ENCODE data around the gene PHACTR1. TPM values are rescaled to one million over a fixed set of nuclear protein-coding genes. Genes with fewer than 3 reads are reported as not detected.

Gene PHACTR1
- total and polyA plus RNA-seq, 8 donors = 1.4 to 12.4 (median 9.3) TPM

DNA sequence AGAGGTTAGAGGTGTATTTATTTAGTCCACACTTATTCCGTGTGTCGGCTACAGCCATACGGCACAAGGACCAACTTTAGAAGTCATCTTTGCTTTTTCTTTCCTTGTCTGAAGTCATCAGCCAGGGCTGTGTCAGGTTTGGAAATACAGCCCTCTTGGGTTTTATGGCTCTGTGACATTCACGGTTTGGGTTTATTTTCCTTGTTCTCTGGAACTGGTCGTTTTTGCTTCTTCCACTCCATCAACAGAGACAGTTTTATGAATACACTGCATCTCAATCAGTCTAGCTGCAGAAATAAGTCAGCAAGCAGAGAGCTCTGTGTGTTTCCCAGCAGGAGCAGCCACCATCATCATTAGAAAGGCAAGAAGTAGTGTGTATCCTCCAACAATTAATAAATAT, 479.2 kb downstream of the PHACTR1 start:
- no peak for ATAC-seq
- TF ChIP-seq, protein P1, sequence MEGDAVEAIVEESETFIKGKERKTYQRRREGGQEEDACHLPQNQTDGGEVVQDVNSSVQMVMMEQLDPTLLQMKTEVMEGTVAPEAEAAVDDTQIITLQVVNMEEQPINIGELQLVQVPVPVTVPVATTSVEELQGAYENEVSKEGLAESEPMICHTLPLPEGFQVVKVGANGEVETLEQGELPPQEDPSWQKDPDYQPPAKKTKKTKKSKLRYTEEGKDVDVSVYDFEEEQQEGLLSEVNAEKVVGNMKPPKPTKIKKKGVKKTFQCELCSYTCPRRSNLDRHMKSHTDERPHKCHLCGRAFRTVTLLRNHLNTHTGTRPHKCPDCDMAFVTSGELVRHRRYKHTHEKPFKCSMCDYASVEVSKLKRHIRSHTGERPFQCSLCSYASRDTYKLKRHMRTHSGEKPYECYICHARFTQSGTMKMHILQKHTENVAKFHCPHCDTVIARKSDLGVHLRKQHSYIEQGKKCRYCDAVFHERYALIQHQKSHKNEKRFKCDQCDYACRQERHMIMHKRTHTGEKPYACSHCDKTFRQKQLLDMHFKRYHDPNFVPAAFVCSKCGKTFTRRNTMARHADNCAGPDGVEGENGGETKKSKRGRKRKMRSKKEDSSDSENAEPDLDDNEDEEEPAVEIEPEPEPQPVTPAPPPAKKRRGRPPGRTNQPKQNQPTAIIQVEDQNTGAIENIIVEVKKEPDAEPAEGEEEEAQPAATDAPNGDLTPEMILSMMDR (IDR thresholded peaks at IDR 0.05) = no peak
- Histone ChIP-seq H3K4me3 (no peak overlapping the region), H3K36me3 (no peaks in the 10 kb centered on the region), H3K4me1 (no peaks in the 10 kb centered on the region), H3K9me3 (no peaks in the 10 kb centered on the region), H3K27ac (no peak overlapping the region), H3K27me3 (no peaks in the 10 kb centered on the region)
- 81 to 83% methylated on average over 5 of the region's 5 CpGs for WGBS, 2 donors
- intact Hi-C loops (cut with DNase I) = no loop called here
- DNase-seq = no peak
- no peak for FAIRE-seq

DNA sequence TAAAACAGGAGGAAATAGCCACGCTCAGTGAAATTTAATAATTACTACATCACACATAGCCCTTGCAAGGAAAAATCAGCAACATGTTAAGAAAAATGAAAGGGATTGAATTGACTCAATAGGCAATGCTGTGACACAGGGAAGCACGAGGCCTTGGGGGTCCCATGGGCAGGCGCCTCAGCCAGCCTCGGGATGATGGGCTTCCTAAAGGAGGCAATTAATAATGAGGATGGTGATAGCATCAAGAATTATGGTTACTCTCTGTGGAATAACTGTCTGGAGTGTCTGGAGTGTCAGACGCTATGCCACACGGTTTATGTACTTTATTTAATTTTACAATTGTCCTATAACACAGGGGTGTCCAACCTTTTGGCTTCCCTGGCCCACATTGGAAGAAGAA, 481.6 kb downstream of the PHACTR1 start:
- H3K4me3 ChIP-seq = no peak overlapping the region
- no peaks in the 10 kb centered on the region for H3K4me1 ChIP-seq
- DNase-seq = no peak
- TF ChIP-seq, protein P1 (IDR thresholded peaks at IDR 0.05) = no peak
- no peaks in the 10 kb centered on the region for H3K27me3 ChIP-seq
- no peak for ATAC-seq
- 84 to 91% methylated on average over 6 of the region's 6 CpGs for WGBS, 2 donors
- no peaks in the 10 kb centered on the region for H3K36me3 ChIP-seq
- FAIRE-seq = no peak
- intact Hi-C loops (cut with DNase I) = no loop called here
- no peak overlapping the region for H3K27ac ChIP-seq
- H3K9me3 ChIP-seq = no peaks in the 10 kb centered on the region

- WGBS, 2 donors = 88 to 99% methylated on average over 6 of the region's 6 CpGs
- FAIRE-seq = no peak
- TF ChIP-seq, protein P1 (IDR thresholded peaks at IDR 0.05) = no peak
These were observed 484.8 kb downstream of the PHACTR1 start for GRCh38 chr6:13201336-13201735.

GRCh38 chr6:13203145-13203544, 486.6 kb downstream of the PHACTR1 start:
- Histone ChIP-seq H3K27ac (no peak overlapping the region), H3K36me3 (no peaks in the 10 kb centered on the region), H3K9me3 (no peaks in the 10 kb centered on the region), H3K4me1 (no peaks in the 10 kb centered on the region), H3K27me3 (no peaks in the 10 kb centered on the region), H3K4me3 (no peak overlapping the region)
- intact Hi-C loops (cut with DNase I) = no loop called here
- no peak for FAIRE-seq
- no peak for ATAC-seq
- WGBS, 2 donors = 64 to 67% methylated on average over 4 of the region's 4 CpGs
- DNase-seq = no peak
- TF ChIP-seq, protein P1 (IDR thresholded peaks at IDR 0.05) = no peak

More at GRCh38 chr6:13201336-13201735, 484.8 kb downstream of the PHACTR1 start:
- no peaks in the 10 kb centered on the region for H3K36me3 ChIP-seq
- H3K27me3 ChIP-seq = no peaks in the 10 kb centered on the region
- ATAC-seq (no peak), DNase-seq (no peak)
- H3K4me3 ChIP-seq = no peak overlapping the region
- H3K27ac ChIP-seq = no peak overlapping the region
- intact Hi-C loops (cut with DNase I) = no loop called here
- H3K9me3 ChIP-seq = no peaks in the 10 kb centered on the region
- H3K4me1 ChIP-seq = no peaks in the 10 kb centered on the region

DNA sequence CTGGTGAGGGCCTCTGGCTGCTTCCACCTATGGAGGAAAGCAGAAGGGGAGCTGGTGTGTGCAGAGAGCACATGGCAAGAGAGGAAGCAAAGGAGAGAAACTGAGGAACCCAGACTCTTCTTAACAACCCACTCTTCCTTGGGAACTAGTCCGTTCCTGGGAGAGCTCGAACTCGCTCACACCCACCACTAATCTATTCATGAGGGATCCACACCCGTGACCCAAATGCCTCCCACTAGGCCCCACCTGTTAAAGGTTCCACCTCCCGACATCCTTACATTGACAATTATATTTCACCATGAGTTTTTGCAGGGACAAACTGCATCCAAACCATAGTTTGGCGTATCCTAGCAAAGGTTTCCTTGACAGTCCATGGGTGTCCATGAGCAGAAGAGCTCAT, 488.5 kb downstream of the PHACTR1 start:
- H3K4me3 ChIP-seq = no peak overlapping the region
- H3K27me3 ChIP-seq = no peaks in the 10 kb centered on the region
- FAIRE-seq (no peak), DNase-seq (no peak), ATAC-seq (no peak)
- intact Hi-C loops (cut with DNase I) = no loop called here
- no peaks in the 10 kb centered on the region for H3K36me3 ChIP-seq
- WGBS, 2 donors = 96 to 97% methylated on average over 6 of the region's 6 CpGs
- TF ChIP-seq, protein P1 (IDR thresholded peaks at IDR 0.05) = no peak
- no peaks in the 10 kb centered on the region for H3K4me1 ChIP-seq
- no peak overlapping the region for H3K27ac ChIP-seq
- H3K9me3 ChIP-seq = no peaks in the 10 kb centered on the region

Measured in pancreas (tissue), 10 donors.